Measurements from ENCODE around the gene RAD51B. TPM values are rescaled to one million over a fixed set of nuclear protein-coding genes. Genes with fewer than 3 reads are reported as not detected.

Gene RAD51B
- total RNA-seq, 1 experiment from 2014 or later, result 20.0 TPM

GRCh38 chr14:68631394-68632053 is 811.9 kb downstream of the RAD51B start:
- intact Hi-C loops (cut with micrococcal nuclease), result no loop called here
- Histone ChIP-seq H4K20me1 (ENCODE audit: insufficient read depth) (no peaks in the 10 kb centered on the region), H3K79me2 (ENCODE audit: insufficient read depth, low read length) (no peaks in the 10 kb centered on the region), H2AFZ (ENCODE audit: low read depth, low read length, poor library complexity, severe bottlenecking) (no peak overlapping the region), H3K27ac (ENCODE audit: low read depth, low read length) (no peak overlapping the region), H3K27me3 (ENCODE audit: insufficient read depth, low read length) (no peaks in the 10 kb centered on the region), H3K4me3 (replicated peaks in 1 of 2; ENCODE audit: low read depth in 1 of 2, low read length in 2 of 2) (no peak overlapping the region), H3K9me3 (ENCODE audit: control insufficient read depth in 1 of 2, insufficient read depth in 1 of 2, low read depth in 1 of 2, low read length in 2 of 2) (no peaks in the 10 kb centered on the region), H3K36me3 (ENCODE audit: control insufficient read depth in 1 of 2, insufficient read depth in 2 of 2, low read length in 2 of 2) (no peaks in the 10 kb centered on the region), H3K4me2 (ENCODE audit: low read length) (no peak overlapping the region), H3K9ac (ENCODE audit: low read length) (no peak overlapping the region), H3K9me2 (ENCODE audit: insufficient read depth) (0 out of 2 replicates have a peak, but pooled peaks cover 3% of the 10 kb centered on the region), H3K4me1 (ENCODE audit: control insufficient read depth in 1 of 2, insufficient read depth in 2 of 2, low read length in 2 of 2) (peaks cover 10 to 25% of the 10 kb centered on the region in 2 experiments; a peak in 3 of 4 replicates)
- no TSS peak for BruUV-seq (replicated peaks)
- POLR2A ChIA-PET, result no interaction called here
- CTCF ChIA-PET, result no interaction called here
- no peak for TF ChIP-seq SP1 (IDR thresholded peaks at IDR 0.05; ENCODE audit: low read depth)
- no peak for TF ChIP-seq CEBPB (IDR thresholded peaks at IDR 0.05; ENCODE audit: low read depth)
- TF ChIP-seq EZH2phosphoT487 (IDR thresholded peaks at IDR 0.05; ENCODE audit: borderline replicate concordance), result no peak
- TF ChIP-seq CTCF (IDR thresholded peaks at IDR 0.05 in 2 of 3, conservative IDR thresholded peaks at IDR 0.05 in 1 of 3; ENCODE audit: borderline replicate concordance in 1 of 3, insufficient read depth in 1 of 3, low read depth in 2 of 3, low read length in 2 of 3), result no peak
- no peak for TF ChIP-seq EGR1 (IDR thresholded peaks at IDR 0.05; ENCODE audit: low read depth)
- no peak for TF ChIP-seq RAD21 (IDR thresholded peaks at IDR 0.05; ENCODE audit: low read depth)
- RAD21 ChIA-PET (ENCODE audit: low non-redundant PET in 1 of 2, low total read pairs in 2 of 2, uncharacterized antibody in 2 of 2, unreplicated experiment in 2 of 2), result no interaction called here
- ATAC-seq, result no peak
- DNase-seq (ENCODE audit: low read depth, low spot score), result no peak

Data from HCT116 (cell line).